Skin epidermis (tissue), 12 donors: ENCODE results near the gene SYNGR3.
"Not testable (repeated sequence)": the region's sequence is repeated elsewhere in the genome, so short reads cannot be mapped to it uniquely, and the experiment has no call there.

Source experiments
- H3K27ac ChIP-seq, 21 experiments: fragments of 200-600 bp; sonication (generic) in 11 of 21; one replicate each; pipeline ENCODE4 v1.5.0; 2020; ENCODE audit warnings: mild to moderate bottlenecking in 3 of 21, inconsistent platforms in 2 of 21, moderate library complexity in 2 of 21
- H3K4me3 ChIP-seq, 7 experiments: fragments of 200-600 bp; sonication (generic) in 2 of 7; one replicate each; pipeline ENCODE4 v1.5.0; 2020; ENCODE audit warnings: inconsistent platforms in 2 of 7, mild to moderate bottlenecking in 2 of 7, moderate library complexity in 1 of 7

SYNGR3 gene

DNA sequence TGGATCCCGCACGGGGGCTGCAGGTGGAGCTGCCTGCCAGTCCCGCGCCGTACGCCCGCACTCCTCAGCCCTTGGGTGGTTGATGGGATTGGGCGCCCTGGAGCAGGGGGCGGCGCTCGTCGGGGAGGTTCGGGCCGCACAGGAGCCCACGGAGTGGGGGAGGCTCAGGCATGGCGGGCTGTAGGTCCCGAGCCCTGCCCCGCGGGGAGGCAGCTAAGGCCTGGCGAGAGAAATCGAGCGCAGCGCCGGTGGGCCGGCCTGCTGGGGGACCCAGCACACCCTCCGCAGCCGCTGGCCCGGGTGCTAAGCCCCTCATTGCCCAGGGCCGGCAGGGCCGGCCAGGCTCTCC lies 31.7 kb upstream of the SYNGR3 start:
- not testable (repeated sequence) for H3K4me3 ChIP-seq, H3K27ac ChIP-seq

DNA sequence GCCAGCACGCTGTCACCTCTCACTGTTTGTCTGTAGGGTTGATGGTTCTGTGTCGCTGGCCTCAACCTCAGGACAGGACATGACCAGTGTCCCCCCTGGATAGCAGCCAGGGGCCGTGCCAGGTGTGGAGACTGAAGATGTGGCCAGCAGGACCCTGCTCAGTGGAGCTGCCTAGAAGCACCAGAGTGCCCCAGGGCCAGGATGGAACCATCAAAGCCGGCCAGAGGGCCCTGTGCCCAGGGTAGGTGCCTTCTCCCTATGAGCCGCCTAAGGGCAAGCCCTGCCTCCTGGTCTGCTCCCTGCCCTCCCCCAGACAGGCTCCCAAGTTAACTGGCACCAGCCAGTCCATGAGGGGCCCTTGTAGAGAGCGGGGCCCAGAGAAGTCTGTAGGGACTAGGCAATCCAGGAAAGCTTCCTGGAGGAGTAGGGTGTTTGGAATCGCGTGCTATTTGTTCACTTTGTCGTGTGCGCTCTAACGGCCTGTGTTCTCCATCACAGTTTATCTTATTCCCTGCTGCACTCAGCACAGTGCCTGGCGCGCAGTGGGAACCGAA lies 31.0 kb upstream of the SYNGR3 start:
- H3K27ac ChIP-seq, result peak overlapping the region in 16 of 21 experiments; percentile 81 to 96 (median 92)

DNA sequence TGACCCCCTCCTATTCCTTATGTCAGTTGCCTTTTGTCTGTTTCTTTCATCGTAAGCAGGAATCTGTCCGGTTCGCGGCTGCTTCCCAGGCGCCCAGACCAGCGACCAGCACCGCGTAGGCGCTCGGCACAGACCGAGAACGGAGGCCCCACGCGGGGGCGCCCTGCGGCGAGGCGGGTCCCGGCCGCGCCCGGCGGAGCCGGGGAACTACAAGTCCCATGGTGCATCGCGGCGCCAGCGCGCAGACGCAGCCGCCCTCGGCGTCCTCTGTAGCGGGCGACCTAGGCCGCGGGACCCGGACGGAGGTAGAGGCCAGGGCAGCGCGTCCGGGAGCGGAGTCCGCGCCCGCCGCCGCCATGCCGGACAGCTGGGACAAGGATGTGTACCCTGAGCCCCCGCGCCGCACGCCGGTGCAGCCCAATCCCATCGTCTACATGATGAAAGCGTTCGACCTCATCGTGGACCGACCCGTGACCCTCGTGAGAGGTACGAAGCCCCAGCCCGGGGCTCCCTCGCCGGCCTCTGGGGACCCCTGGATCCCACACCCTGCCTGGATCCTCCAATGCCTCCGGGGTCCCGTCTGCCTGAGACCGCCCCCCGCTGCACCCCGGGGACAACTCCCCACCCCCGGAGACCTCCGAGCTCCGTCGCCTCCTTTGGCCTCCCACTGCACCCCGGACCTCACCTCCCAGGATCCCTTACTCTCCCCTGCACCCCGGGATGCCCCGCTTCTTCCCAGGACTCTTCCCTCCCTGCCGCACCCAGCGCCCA lies 30.3 kb upstream of the SYNGR3 start, which contains the start of gene NDUFB10:
Gene NDUFB10 (plus strand): TSS at position 270 of the 771 bp plus-strand sequence. CDS start 87 bp downstream, at position 357.
- Histone ChIP-seq H3K27ac (peak within 1 kb of the TSS; percentile 44 to 96 (median 89)), H3K4me3 (peak within 1 kb of the TSS; percentile 50 to 91 (median 69))

More for the DNA sequence above, 31.0 kb upstream of the SYNGR3 start:
- peak overlapping the region; percentile 50 to 91 (median 69) for H3K4me3 ChIP-seq

DNA sequence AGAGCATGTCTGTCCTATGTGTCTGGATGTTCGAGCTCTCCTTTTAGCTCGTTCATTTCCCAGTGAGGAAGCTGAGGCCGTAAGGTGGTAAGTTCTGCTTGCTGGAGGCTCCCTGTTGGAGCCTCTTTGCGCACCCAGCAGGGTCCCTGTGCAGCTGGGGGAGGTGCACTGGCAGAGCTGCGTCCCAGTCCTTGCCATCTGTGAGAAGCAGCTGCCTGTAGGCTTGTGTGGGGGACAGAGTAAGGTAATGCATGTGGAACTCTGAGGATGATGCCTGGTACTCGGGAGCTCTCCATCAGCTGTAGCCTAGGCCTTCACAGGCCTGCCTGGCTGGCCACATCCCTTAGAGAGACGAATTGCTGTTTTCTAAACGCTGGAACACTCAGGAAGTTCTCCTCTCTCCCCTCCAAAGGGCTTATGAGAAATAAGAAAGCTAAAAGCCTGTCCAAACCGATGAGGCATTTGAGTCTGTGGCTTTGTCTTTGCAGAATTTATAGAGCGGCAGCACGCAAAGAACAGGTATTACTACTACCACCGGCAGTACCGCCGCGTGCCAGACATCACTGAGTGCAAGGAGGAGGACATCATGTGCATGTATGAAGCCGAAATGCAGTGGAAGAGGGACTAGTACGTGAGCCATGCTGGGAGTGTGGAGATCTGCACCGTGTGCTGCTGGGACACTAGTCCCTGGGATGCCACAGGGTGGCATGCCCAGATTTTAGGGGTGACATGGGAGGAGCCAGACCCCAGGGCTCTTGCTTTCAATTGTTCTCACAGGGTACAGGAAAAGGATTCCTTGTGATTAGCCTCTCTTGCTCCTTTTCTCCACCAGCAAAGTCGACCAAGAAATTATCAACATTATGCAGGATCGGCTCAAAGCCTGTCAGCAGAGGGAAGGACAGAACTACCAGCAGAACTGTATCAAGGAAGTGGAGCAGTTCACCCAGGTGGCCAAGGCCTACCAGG lies 28.8 kb upstream of the SYNGR3 start:
- H3K4me3 ChIP-seq, result peak overlapping the region in 5 of 7 experiments; percentile 50 to 91 (median 69)
- H3K27ac ChIP-seq, result peak overlapping the region in 12 of 21 experiments; percentile 14 to 96 (median 90)

DNA sequence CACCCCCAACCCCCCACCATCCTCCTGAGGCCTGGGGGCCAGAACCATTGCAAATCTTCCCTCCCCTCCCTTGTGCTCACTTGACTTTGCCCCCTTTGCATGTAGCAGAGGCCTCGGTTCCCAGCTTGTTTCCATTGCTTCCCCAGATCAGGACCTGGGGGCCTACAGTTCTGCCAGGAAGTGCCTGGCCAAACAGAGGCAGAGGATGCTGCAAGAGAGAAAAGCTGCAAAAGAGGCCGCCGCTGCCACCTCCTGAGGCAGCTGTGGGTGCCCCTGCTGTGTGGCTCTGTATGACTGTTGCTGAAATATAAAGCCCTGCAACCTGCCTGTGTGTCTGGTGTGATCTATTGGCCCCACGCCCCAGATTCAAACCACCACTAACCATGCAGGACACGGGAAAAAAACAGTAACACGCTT lies 28.1 kb upstream of the SYNGR3 start:
- H3K4me3 ChIP-seq, result no peak overlapping the region
- H3K27ac ChIP-seq, result peak overlapping the region in 5 of 21 experiments; percentile 5 to 95 (median 87)

DNA sequence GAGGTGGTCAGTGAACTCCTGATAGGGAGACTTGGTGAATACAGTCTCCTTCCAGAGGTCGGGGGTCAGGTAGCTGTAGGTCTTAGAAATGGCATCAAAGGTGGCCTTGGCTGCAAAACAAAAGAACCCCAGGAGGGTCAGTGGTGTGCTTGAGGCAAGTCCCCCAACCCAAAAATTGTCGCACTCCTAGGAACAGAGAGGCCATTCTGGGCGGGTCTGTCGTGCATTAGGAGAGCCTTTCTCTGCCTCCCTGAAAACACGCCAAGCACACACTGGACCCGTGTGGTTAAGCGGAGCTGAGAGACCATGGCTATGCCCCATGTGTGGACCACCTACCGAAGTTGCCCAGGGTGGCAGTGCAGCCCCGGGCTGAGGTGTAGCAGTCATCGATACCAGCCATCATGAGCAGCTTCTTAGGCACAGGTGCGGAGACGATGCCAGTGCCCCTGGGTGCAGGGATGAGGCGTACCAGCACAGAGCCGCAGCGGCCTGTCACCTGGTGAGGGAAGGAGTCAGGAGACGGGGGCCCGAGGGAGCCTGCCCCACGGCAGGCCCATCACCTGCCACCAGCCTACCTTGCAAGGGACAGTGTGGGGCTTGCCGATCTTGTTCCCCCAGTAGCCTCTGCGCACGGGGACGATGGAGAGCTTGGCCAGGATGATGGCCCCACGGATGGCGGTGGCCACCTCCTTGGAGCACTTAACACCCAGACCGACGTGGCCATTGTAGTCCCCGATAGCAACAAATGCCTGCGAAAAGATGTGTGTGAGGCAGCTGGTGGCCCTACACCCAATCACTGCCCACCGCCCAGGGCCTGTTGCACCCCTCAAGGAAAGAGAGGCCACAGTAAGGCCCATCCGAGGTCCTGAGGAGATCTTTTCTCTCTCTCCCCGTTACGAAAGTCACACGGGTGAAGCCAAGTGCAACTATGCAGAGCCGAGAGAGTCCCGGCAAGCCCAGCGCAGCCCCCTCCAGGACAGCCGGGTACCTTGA lies 27.3 kb upstream of the SYNGR3 start:
- H3K4me3 ChIP-seq, result peak overlapping the region in 4 of 7 experiments; percentile 67 to 94 (median 80)

DNA sequence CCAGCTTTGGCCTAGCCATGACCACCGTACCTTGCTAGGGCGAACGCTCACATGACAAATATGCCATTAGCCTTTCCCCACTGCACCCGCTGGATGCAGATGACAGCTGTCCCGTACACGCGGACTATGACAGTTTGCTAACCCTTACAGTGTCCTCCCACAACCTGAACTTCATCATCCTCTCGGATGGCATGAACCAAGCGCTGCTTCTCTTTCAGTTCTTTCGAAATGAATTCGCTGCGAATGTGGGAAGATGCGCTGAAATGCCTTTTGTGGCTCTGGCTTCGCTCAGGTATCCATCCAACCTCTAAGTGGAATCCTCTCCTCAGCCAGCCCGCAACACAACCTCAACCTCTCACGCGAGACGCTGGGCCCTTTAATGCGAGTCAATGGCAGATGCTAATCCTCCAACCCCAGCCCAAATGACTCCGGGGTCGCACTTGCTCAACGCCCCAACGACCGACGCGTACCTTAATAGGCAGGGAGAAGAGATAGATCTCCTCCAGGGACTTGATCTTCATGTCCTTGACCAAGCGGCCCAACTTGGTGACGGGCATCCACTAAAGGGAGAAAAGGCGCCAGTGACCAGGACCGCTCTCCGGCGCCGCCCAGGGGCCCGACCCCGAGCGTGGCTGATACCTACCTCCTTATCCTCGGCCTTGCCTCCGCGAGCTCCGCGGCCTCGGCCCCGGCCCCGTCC lies 25.8 kb upstream of the SYNGR3 start:
- Histone ChIP-seq H3K4me3 (peak overlapping the region; percentile 67 to 100 (median 91)), H3K27ac (peak overlapping the region; percentile 65 to 100 (median 97))

More for the DNA sequence above, 27.3 kb upstream of the SYNGR3 start:
- peak overlapping the region in 2 of 21 experiments; percentile 36 to 95 for H3K27ac ChIP-seq

DNA sequence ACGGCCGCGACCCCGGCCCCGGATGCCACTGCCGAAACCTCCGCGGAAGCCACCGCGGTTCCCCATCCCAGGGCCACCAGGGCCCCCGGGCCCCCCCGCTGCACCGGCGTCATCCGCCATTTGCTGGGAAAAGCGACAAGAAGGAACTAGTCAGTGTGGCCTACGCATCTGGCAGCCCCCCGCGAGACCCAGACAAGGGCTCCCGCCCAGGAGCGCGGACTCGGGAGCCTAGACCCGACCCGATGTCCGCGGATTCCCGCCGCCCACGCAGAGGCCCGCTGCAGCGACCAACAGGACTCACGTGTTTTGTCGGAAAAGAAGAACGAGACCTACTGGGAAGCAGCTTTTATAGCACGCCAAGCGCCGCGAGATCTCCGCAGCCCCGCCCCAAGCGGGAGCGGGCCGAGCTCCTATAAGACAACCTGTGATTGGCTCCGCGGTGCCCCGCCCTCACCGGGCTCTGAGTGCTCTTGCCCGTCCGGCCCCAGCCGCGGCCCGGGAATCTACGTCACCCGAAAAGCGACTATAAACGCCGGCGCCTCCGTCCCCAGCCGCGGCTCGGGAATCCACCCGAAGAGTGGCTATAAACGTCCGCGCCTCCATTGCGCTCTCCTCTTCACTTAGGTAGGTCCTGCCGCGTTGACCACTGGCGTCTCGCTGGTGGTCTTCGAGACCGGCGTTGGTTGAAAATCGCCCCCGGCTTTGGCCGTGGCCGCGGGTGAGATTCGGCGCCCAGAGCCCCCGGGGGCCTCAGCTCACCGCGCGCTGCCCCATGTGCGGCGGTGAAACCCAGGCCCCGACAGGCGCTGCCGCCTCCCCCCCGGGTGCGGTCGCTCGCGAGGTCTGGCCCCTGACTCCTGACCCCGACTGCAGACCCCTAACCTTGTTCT lies 25.0 kb upstream of the SYNGR3 start, which contains the start of gene RPS2:
Gene RPS2 (minus strand): TSS at position 321 of the 890 bp plus-strand sequence. CDS start 201 bp downstream, at position 120.
- Histone ChIP-seq H3K4me3 (peak within 1 kb of the TSS; percentile 67 to 100 (median 91)), H3K27ac (peak within 1 kb of the TSS; percentile 84 to 100 (median 97))

DNA sequence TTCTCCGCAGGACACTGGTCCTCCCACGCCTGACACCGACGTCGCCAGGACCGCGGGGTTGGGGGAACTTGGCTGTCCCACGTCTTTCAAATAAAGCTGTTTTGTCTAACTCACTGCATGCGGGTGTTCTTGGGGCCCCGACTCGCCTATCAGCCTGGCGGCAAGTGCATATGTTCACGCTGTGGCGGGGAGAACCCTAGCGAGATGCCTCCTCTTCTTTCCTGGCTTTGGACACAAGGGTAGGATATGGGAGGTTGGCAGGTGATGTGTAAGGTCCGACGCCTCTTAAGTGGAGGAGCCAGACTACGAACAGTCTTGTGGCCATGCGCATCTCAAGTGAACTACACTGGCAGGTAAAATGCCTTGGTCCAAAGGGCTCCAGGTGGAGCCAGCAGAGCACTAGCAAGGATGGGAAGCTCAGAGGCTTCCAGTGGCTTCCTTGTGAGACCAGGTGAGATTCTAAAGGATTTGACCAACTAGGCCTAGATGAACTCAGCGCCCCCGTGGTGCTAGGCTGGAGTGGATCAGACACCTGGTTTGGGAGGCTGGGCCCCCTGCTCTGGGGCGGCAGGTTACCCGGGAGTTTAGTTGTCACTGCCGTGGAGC lies 24.3 kb upstream of the SYNGR3 start:
- H3K27ac ChIP-seq, result peak overlapping the region; percentile 84 to 100 (median 97)

DNA sequence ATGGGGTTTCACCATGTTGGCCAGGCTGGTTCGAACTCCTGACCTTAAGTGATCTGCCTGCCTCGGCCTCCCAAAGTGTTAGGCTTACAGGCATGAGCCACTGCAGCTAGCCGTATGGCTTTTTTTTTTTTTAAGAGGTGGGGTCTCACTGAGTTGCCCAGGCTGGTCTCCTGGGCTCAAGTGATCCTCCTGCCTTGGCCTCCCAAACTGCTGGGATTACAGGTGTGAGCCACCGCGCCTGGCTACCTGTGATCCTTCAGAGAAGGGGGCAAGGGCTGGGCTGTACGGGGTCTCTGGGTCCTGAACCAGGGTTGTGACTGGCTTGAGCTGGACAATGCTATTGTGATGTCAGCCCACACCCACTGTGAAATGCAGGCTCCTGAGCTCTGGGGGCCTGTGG lies 23.3 kb upstream of the SYNGR3 start, which contains the start of gene RNF151:
Gene RNF151 (plus strand): TSS at position 397 of the 400 bp plus-strand sequence. CDS start 26 bp downstream, outside the sequence.
- peak within 1 kb of the TSS; percentile 67 to 100 (median 91) for H3K4me3 ChIP-seq
- peak within 1 kb of the TSS in 14 of 21 experiments; percentile 91 to 100 (median 98) for H3K27ac ChIP-seq

More for the DNA sequence above, 24.3 kb upstream of the SYNGR3 start:
- peak overlapping the region; percentile 67 to 100 (median 91) for H3K4me3 ChIP-seq

DNA sequence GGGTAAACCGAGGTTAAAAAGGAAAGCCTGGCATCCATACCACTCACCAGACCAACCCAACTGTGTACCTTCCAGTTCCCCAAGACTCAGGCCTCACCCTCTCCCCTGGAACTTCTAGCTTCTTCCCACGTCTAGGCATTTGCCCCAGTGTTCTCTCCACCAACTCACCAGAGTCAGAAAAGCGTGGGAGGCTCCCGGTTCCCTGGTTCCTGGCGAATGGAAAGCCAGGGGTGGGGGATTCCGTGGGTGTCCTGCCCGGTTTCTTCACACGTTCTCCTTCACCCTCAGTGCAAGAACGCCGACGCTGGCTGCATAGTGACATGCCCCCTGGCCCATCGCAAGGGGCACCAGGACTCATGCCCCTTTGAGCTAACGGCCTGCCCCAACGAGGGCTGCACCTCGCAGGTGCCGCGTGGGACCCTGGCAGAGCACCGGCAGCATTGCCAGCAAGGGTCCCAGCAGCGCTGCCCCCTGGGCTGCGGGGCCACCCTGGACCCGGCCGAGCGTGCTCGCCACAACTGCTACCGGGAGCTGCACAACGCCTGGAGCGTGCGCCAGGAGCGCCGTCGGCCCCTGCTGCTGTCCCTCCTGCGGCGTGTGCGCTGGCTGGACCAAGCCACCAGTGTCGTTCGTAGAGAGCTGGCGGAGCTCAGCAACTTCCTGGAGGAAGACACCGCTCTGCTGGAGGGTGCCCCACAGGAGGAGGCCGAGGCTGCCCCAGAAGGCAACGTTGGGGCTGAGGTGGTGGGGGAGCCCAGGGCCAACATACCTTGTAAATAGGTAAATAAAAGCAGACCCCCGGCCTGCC lies 21.4 kb upstream of the SYNGR3 start:
- Histone ChIP-seq H3K27ac (no peak overlapping the region), H3K4me3 (no peak overlapping the region)

DNA sequence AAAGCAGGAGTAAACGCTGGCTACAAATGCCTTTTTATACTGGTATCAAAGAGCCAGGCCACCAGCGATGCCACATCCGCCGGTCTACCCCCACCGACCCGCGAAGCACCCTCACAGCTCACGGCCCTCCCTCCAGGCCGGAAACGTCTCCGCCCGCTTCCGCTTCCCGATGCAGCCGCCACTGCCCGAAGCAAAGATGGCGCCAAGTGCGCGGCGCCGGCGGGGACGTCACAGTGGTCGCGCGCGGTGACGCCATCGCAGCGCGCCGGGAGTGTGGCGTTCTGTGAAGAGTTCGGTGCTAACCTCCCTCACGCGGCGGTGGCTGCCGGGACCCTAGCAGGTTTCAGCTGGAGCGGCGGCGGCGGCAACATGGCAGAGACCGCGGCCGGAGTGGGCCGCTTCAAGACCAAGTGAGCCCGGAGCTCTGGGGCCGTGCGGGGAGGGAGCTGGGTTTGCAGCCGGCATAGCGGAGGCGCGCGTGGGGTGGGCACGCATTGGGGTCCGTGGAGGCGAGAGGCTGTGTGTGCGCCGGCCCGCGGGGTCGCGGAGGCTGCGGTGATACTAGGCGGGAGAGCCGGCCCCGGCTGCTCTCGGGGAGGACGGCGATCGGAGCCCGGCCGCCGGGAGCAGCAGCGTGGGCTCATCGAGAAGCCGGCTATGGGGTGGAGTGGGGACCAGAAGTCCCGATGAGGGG lies 17.8 kb upstream of the SYNGR3 start, which contains the start of gene TBL3:
Gene TBL3 (plus strand): TSS at position 258 of the 694 bp plus-strand sequence. CDS start 112 bp downstream, at position 370.
- Histone ChIP-seq H3K27ac (peak within 1 kb of the TSS; percentile 60 to 98 (median 91)), H3K4me3 (peak within 1 kb of the TSS; percentile 66 to 100 (median 81))

DNA sequence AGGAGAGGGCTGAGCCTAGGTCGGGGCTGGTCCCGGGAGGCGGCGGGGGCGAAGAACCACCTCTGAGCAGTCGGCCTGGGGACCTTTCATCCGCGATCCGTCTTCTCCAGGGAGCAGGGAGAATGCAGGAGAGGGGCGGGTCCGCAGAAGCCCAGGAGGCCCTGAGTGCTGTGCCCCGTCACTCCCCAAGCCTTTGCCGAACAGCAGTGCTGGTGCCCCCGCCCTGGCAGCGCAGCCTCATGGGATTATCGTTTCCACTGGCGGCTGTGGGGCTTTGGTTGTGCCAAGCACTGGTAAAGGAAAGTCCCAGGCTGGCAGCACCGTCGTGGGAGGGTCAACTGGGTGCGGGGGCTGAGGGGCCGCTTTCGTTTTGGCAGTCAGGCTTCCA lies 17.3 kb upstream of the SYNGR3 start:
- Histone ChIP-seq H3K27ac (peak overlapping the region in 20 of 21 experiments; percentile 69 to 98 (median 91)), H3K4me3 (peak overlapping the region; percentile 66 to 100 (median 81))

DNA sequence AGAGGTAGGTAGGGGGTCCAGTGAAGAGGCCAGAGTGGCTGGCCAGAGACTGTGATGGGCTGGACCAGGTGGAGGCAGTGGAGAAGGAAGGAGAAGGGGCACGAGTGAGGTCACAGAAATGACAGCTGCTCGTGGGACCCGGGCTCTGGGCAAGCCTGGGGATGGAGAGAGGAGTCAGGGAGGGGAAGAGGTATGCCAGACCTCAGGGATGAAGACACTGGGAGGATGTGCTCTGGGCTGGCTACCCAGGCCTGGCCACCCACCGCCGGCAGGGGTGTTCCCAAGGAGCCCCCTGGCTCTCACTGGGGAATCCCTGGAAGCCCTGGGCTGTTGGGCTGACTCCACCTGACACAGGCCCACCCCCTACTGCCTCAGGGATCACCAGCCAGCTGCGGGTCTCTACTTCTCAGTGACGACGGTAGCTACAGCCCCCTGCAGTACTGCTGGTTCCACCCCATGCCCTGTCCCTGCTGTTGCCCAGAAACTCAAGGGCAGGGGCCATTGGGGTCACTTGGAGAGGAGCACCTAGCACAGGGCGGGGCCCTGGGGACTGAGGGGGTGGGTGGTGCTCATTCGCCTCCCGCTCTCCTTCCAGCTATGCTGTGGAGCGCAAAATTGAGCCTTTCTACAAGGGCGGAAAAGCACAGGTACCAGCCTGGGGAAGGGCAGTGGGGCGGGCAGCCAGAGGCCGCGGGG lies 16.2 kb upstream of the SYNGR3 start:
- peak overlapping the region in 2 of 7 experiments; percentile 81 to 100 for H3K4me3 ChIP-seq
- peak overlapping the region in 1 of 21 experiments; percentile 94 for H3K27ac ChIP-seq
